Right ventricle myocardium superior (tissue), 1 donor: ENCODE measurements around the gene PEX6. TPM values are rescaled to one million over a fixed set of nuclear protein-coding genes. Genes with fewer than 3 reads are reported as not detected.

ENCODE experiments used
- ATAC-seq: fragments of 200-7000 bp; cut with Tn5 transposase; one replicate; pipeline ENCODE4 v1.9.1; 2020; ENCODE audit warnings: mild to moderate bottlenecking; ENCODE audit not compliant: poor library complexity
- DNase-seq: peaks from one replicate; pipeline ENCODE4 v3.0.0-alpha.2; 2020
- intact Hi-C: fragments of 100-400 bp; cut with DNase I; formaldehyde crosslinking; loops from one replicate; pipeline ENCODE4 v1.11.2; 2022
- long read RNA-seq: library from polyadenylated mRNA; unstranded; transcript quantifications from one replicate; pipeline ENCODE4 v2.0.0, GENCODE V29; 2021
- total RNA-seq: library from RNA; stranded (reverse); fragmentation: NEBNext Ultra II Directional; extraction: Animal tissue kit (Norgen Biotek cat#: 25700); gene quantifications from one replicate; pipeline ENCODE4 v1.2.1, GENCODE V29; 2021
- donor health status: DM: no; HTN: yes; CAD: no; lungs with severe emphysema.

The PEX6 gene, protein sequence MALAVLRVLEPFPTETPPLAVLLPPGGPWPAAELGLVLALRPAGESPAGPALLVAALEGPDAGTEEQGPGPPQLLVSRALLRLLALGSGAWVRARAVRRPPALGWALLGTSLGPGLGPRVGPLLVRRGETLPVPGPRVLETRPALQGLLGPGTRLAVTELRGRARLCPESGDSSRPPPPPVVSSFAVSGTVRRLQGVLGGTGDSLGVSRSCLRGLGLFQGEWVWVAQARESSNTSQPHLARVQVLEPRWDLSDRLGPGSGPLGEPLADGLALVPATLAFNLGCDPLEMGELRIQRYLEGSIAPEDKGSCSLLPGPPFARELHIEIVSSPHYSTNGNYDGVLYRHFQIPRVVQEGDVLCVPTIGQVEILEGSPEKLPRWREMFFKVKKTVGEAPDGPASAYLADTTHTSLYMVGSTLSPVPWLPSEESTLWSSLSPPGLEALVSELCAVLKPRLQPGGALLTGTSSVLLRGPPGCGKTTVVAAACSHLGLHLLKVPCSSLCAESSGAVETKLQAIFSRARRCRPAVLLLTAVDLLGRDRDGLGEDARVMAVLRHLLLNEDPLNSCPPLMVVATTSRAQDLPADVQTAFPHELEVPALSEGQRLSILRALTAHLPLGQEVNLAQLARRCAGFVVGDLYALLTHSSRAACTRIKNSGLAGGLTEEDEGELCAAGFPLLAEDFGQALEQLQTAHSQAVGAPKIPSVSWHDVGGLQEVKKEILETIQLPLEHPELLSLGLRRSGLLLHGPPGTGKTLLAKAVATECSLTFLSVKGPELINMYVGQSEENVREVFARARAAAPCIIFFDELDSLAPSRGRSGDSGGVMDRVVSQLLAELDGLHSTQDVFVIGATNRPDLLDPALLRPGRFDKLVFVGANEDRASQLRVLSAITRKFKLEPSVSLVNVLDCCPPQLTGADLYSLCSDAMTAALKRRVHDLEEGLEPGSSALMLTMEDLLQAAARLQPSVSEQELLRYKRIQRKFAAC
- total RNA-seq: 27.1 TPM
- long read RNA-seq, transcript PEX6-202 (17 exons, 3,478 nt): major isoform, 155 of 189 reads
- long read RNA-seq, partial matches to known transcripts: 14 of 189 reads
- long read RNA-seq, other reads (novel, unspliced or antisense): 20 of 189 reads

DNA sequence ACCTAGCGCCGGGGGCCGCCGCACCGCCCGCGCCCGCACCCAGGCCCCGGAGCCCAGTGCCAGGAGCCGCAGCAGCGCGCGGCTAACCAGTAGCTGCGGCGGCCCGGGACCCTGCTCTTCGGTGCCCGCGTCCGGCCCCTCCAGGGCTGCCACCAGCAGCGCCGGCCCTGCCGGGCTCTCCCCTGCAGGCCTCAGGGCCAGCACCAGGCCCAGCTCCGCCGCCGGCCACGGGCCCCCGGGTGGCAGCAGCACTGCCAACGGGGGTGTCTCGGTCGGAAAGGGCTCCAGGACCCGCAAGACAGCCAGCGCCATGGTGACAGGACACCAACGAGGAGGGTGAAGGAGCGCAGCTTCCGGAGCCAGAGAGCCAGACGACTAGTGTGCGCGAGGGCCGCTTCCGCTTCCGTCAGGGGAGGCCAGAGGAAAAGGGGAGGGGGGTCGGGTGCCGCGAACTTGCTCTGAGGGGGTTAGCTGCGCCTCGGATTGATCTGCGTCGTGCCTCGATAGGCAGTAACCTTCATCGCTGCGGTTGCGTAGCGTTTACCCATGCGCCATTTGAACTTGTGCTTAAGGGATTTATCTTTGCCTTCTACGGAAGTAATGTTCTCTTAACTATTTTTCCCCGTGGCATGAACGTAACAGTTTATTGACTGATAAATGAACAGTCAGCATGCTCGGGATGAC lies at the start of gene PEX6:
Gene PEX6 (minus strand): TSS at position 343 of the 684 bp plus-strand sequence. CDS start 31 bp downstream, at position 312.
- peak; percentile 96 for DNase-seq
- intact Hi-C loops: loop anchor here (10.0 kb wide), 1 partner anchor 74 kb away; no protein-coding TSS in a partner anchor
- ATAC-seq: peak; percentile 96

DNA sequence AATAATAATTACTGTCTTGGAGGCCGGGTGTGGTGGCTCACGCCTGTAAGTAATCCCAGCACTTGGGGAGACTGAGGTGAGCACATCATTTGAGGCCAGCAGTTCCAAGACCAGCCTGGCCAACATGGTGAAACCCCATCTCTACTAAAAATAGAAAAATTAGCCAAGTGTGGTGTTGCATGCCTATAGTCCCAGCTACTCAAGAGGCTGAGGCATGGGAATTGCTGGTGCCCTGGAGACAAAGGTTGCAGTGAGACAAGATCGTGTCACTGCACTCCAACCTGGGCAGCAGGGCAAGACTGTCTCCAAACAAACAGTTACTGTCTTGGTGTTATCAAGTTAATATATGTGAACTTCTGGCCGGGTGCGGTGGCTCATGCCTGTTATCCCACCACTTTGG lies 47.4 kb upstream of the PEX6 start:
- DNase-seq (no peak), ATAC-seq (no peak)
- intact Hi-C loops: no loop called here

DNA sequence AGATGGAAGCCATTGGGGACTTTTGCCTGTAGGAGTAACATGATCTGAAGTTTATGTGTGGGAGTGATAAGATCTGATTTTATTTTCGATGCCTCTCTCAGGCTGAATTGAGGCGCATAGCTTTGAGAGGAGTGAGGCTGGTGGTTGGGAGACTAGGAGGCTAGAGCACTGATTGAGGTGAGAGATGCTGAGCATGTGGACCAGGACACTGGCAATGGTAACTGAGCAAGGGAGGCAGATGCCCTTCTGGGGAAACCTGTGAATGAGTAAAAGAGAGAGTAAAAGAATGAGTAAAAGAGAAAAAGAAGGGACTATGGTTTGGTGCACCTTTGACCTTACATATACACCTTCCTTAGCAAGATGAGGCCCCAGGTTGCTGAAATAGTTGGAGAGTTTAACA lies 45.5 kb upstream of the PEX6 start:
- DNase-seq: no peak
- intact Hi-C loops: loop anchor here (5.0 kb wide), 1 partner anchor 33 kb away; the partner anchor contains the start of genes KLC4 and MRPL2
- ATAC-seq: no peak

DNA sequence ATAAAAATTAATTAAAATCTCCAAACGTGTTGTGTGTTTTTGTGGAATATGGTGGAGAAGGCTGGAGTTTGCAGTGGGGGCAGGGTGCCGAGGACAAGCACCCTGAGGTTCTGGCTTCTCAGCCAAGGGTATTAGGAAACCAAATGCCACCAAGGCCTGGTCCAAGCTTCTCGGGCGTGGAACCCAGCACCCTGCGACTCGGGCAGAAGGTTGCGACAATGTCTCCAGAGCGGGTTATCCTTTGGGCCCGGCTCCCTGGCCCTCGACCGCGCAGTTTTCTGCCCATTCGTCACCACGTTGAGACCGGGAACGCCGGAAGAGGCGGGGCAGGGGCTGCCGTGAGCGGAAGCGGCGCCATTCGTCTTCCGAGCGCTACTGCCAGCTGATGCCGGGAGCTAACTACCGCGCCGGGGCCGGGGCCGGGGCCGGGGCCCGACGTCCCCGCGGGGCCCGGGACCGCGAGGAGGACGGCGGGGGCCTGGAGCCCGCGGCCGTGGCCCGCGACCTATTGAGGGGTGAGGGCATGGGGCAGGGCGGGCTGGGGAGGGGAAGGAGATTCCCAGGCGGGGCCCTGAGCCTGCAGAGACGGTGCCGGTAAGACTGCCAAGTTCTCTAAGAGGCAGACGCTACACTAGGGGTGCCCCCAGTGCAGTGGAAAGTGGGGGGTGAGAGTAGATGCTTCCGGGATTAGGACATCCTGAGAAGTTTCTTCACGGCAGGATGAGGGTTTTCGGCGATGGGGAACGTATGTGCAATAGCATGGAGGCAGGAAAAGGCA lies 42.5 kb upstream of the PEX6 start, which contains the start of gene RRP36:
Gene RRP36 (plus strand): TSS at position 354 of the 778 bp plus-strand sequence. CDS start 32 bp downstream, at position 386.
- intact Hi-C loops: loop anchor here (5.0 kb wide), 1 partner anchor 36 kb away; the partner anchor contains the start of genes KLC4 and MRPL2
- DNase-seq (peak; percentile 92), ATAC-seq (peak; percentile 84)

DNA sequence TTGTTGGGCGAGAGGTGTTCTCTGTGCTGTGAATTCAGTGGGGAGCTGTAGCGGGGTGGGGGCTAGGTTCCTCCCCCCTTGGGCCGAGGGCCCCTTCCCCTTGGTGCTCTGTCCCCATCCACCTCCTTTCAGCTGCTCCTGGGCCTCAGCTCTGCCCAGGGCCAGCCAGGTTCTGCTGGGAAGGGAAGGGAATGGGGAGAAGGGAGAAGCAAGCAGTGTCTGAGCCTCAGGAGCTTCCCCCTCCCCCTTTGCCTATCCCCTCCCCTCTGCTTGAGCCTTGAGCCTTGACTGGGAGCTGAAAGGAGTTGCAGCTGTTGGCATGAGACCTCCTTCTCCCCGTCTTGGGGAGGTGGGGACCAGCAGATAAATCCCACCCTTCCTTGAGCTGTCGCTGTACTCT lies 41.9 kb upstream of the PEX6 start:
- no peak for ATAC-seq
- intact Hi-C loops: loop anchor here (5.0 kb wide), 1 partner anchor 36 kb away; the partner anchor contains the start of genes KLC4 and MRPL2
- DNase-seq: no peak

DNA sequence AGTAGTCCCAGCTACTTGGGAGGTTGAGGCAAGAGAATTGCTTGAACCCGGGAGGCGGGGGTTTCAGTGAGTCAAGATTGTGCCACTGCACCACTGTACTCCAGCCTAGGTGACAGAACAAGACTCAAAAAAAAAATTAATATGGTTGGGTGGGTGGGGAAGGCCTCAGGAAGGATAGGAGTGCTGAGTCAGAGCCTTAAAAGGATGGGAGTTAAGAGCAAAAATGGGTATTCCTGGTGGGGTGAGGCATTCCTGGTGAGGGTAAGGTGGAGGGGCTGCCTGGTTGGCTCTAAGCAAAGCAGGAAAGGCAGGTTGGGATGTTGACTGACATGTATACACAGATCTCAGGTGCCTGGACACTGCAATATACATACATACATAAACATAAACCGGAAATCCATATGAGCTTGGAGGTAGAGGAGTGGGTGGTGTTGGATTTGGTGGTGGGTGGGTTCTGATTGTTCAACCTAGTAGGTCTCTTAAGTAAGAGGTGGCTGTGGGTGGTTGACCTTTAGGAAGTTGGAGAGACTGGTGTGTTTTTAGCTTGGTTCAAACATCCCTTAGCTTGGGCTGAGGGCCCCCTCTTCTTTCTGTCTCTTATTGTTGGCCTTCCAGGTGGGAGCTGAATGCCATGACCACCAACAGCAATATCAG lies 41.2 kb upstream of the PEX6 start:
- intact Hi-C loops: loop anchor here (5.0 kb wide), 1 partner anchor 37 kb away; the partner anchor contains the start of genes KLC4 and MRPL2
- no peak for ATAC-seq

DNA sequence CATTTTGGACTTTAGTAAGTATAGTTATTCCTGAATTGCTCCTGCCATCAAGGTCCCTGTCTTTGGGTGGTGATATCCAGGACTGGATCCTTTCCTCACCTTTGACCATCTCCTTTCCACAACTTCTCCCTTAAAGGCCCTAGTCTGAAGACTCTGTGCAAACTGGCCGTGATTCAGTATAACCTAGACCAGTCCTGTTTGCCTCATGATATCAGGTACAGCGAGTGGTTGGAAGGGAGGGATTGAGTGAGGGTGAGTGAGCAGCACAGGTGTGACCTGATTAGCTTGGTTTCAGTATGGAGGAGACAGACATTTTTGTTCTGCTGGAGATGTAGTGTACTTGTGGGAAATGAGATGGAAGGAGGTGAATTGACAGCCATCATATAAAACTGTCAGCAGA lies 40.2 kb upstream of the PEX6 start:
- DNase-seq (no peak), ATAC-seq (no peak)
- intact Hi-C loops: no loop called here

More for the DNA sequence above, 41.2 kb upstream of the PEX6 start:
- DNase-seq: no peak

DNA sequence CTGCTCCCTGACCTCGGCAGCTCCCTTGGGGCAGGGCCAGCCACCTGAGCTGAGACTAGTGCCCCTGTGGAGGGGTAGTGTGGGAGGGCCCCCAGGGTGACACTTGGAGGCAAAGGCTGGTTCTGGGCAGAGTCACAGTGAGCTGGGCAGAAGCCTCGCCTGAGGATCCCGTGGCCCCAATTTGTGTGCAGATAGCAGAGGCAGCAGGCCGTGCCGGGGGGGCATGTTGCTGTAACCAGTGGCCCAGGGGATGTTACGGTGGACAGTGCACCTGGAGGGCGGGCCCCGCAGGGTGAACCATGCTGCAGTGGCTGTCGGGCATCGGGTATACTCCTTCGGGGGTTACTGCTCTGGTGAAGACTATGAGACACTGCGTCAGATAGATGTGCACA lies 38.0 kb upstream of the PEX6 start:
- DNase-seq (peak; percentile 51), ATAC-seq (peak; percentile 2)
- intact Hi-C loops: no loop called here

DNA sequence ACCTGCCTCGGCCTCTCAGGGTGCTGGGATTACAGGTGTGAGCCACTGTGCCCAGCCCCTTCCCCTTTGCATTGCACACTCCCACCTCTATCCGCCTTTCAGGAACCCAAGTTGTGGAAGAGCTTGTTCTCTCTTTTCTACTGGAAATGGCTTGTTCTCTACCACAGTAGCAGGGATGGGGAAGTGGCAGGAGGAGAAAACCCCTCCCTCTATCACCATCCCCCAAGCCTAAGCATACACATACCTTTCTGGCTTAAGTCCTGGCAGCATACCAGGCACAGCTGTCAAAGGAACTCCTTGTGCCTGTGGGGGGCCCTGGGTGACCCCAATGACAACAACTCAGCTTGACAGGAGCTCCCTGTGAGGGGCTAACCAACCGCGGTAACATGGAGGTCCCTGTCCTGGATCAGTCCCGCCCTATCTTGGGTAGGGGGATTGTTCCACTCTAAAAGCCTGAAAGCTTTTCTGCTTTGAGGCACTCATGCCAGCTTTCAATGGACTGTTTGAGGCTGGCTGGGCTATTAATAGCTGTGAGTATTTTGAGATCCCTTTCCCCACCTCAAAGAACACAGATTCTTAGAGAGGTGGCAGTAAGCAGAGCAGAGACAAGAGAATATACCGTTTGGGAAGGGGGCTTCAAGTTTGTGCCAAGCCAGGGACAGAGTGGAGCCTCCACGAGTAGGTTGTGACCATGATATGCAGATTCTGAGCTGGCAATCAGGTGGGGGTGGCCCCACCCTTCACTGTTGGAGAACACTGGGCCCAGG lies 37.4 kb upstream of the PEX6 start:
- peak; percentile 40 for DNase-seq
- intact Hi-C loops: no loop called here
- peak; percentile 16 for ATAC-seq

DNA sequence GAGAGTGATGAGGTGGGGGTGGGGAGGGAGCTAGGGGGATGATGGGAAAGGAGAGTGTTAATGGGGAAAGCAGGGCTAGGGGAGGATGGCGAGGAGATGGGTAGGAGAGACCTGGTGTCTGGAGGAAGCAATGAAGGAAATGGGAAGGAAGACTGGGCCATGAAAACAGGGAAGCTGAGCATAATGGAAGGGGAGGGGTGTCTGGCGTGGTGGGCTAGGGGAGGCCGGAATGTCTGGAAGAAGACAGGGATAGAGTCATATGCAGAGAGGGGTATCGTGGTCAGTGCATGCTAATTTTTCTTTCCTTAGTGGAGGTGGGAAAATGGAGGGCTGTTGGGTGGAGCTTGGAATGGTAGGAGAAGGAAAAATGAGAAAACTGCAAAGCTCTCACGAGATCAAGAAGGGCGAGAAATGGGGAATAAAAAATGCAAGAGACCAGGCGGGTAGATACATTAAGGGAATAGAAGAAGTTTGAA lies 35.5 kb upstream of the PEX6 start:
- DNase-seq (no peak), ATAC-seq (no peak)
- intact Hi-C loops: no loop called here

DNA sequence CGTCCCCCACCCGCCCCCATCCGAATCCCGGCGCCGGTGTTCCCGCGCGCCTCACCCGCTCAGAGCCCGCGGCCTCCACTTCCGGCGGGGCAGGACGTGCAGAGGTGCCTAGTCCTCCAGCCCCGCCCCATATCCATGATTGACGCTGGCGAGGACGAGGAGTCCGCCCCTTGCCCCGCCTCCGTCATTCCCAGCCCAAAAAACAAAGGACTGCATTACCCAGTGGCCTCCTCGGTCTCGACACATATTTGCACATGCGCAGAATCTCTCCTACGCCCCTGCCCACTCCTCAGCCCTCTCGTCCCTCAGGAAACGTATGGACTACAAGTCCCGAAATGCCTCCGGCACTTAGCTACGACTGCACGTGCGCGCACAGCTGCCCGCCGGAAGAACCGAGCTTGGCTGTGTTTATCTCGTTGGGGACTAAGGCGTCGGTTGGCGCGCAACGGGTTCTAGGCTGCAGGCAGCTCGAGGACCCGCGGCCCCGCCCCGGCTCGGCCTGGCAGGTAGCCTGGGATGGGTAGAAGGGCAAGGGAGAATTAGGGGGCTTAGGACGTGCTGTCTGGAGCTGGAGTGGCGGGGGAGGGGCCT lies 35.0 kb upstream of the PEX6 start, which contains the start of the genes KLHDC3 and MEA1:
Gene KLHDC3 (plus strand): TSS at position 407 of the 591 bp plus-strand sequence. CDS start 2,944 bp downstream, outside the sequence.
Gene MEA1 (minus strand): TSS at position 104 of the 591 bp plus-strand sequence. CDS start 133 bp downstream, outside the sequence.
- intact Hi-C loops: loop anchor here (2.0 kb wide), 1 partner anchor 29 kb away; the partner anchor contains the start of gene PPP2R5D
- ATAC-seq (peak; percentile 91), DNase-seq (peak; percentile 99)

DNA sequence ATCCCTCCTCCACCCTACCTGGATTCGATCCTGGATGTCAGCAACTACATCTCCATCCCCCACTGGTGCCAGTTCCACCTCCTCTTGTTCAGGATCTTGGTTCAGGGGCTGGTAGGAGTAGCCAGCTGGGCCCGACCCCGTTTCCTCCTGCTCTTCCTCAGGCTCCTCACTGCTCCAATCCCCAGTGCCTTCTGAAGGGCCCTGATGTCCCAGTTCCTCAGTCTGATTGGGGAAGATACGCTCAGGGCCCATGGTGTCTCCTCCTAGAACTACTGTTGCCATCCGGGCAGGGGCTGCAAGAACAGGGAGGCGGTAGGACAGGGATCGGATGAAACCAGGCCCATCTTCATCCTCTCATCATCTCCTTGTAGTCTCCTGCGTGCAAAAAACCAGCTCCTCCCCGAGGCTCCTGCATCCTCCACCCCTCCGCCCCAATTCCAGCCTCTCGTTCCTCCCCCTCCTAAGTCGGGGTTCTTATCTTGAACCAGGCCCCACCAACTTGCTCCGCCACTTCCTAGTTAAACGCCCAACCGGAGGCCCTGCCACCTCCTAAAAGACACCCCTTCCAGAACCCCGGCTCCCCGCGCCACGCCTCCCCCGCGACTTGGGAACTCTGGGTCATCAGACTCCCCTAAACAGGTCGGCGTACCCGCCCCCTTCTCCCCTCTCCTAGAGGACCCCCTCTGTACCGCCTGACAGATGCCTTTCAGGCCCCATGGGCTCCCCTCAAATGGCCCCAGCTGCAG lies 34.3 kb upstream of the PEX6 start:
- intact Hi-C loops: loop anchor here (2.0 kb wide), 1 partner anchor 28 kb away; the partner anchor contains the start of gene PPP2R5D
- DNase-seq: peak; percentile 35

DNA sequence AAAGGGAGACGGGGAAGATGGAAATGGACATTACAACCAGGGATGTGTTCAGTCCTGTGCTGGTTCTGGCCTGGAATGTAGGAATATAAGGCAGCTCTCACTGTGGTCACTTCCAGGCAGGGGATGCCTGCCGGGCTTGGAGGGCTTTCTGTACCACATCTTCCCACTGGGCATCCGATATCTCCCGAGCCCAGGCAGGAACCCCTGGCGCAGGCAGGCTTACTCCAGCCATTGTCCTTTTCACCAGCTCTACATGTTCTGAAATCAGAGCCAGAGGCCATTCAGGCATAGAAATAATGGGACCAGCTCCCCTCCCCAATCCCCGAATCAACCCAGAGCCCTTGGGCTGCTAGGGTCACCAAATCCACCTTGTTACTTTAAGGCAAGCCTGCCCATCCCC lies 33.4 kb upstream of the PEX6 start:
- intact Hi-C loops: loop anchor here (2.0 kb wide), 1 partner anchor 28 kb away; the partner anchor contains the start of gene PPP2R5D

More for the DNA sequence above, 34.3 kb upstream of the PEX6 start:
- no peak for ATAC-seq

DNA sequence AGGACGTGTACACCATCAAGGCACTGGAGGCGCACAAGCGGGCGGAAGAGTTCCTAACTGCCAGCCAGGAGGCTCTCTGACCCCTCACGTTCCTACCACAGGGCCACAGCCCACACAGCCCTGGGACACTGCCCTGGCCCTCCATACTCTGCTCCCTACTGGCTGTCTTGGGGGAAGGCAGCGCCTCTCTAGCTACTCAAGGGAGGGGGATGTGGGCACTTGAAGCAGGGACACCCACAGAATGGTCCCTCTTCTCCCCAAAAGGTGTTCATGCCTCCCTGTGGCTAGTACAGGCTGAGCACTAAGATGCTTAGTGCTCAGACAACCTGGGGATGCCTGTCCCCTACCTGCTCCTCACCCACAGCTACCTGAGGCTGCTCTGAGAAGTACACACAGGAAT lies 32.2 kb upstream of the PEX6 start:
- peak; percentile 27 for DNase-seq
- intact Hi-C loops: no loop called here
- no peak for ATAC-seq

More for the DNA sequence above, 33.4 kb upstream of the PEX6 start:
- ATAC-seq (no peak), DNase-seq (peak; percentile 32)
